GM23338 (cell line): ENCODE data around the gene NCOA1. TPM values are rescaled to one million over a fixed set of nuclear protein-coding genes. Genes with fewer than 3 reads are reported as not detected.

Experiments used
- ATAC-seq: fragments of 200-7000 bp; cut with Tn5 transposase; 3 replicates; pipeline ENCODE4 v1.9.1; 2020
- DNase-seq: peaks from one replicate; pipeline ENCODE4 v3.0.0-alpha.2; 2015; ENCODE audit warnings: low spot score
- H2AFZ ChIP-seq: fragments of 200-600 bp; sonication (generic); 2 replicates; pipeline ENCODE4 v1.8.0; 2016; ENCODE audit warnings: antibody characterized with exemption, mild to moderate bottlenecking, moderate library complexity
- H3F3A ChIP-seq: fragments of 200-600 bp; sonication (generic); replicated peaks from 2 replicates; pipeline ENCODE4 v1.8.0; 2017; ENCODE audit warnings: antibody characterized with exemption, mixed run types, low read depth
- H3K27ac ChIP-seq: fragments of 200-600 bp; sonication (generic); 2 replicates; pipeline ENCODE4 v1.6.1; 2016; ENCODE audit warnings: low read depth
- H3K27me3 ChIP-seq: fragments of 200-600 bp; sonication (generic); 2 replicates; pipeline ENCODE4 v1.8.0; 2016; ENCODE audit warnings: mild to moderate bottlenecking, mixed run types, moderate library complexity; ENCODE audit not compliant: insufficient read depth
- H3K36me3 ChIP-seq: fragments of 200-600 bp; sonication (generic); 2 replicates; pipeline ENCODE4 v1.8.0; 2016; ENCODE audit warnings: mild to moderate bottlenecking; ENCODE audit not compliant: insufficient read depth
- H3K4me1 ChIP-seq: fragments of 200-600 bp; sonication (generic); 2 replicates; pipeline ENCODE4 v1.8.0; 2016; ENCODE audit warnings: mild to moderate bottlenecking, moderate library complexity; ENCODE audit not compliant: insufficient read depth
- H3K4me2 ChIP-seq: fragments of 200-600 bp; sonication (generic); 2 replicates; pipeline ENCODE4 v1.7.1; 2017; ENCODE audit warnings: mixed run types
- H3K4me3 ChIP-seq: fragments of 200-600 bp; sonication (generic); 2 replicates; pipeline ENCODE4 v1.6.1; 2016; ENCODE audit warnings: mixed run types
- H3K79me2 ChIP-seq: fragments of 200-600 bp; sonication (generic); replicated peaks from 2 replicates; pipeline ENCODE4 v1.8.0; 2017; ENCODE audit warnings: mild to moderate bottlenecking; ENCODE audit not compliant: insufficient read depth
- H3K9me2 ChIP-seq: fragments of 200-600 bp; sonication (generic); 2 replicates; pipeline ENCODE4 v1.8.0; 2017; ENCODE audit not compliant: insufficient read depth
- H4K20me1 ChIP-seq: fragments of 200-600 bp; sonication (generic); replicated peaks from 2 replicates; pipeline ENCODE4 v1.8.0; 2017; ENCODE audit warnings: mild to moderate bottlenecking; ENCODE audit not compliant: insufficient read depth
- H3K27ac Mint-ChIP-seq: 2 replicates; pipeline ENCODE4 v1.8.0; 2020; ENCODE audit warnings: inconsistent platforms, mild to moderate bottlenecking, moderate library complexity, mixed read lengths
- H3K27me3 Mint-ChIP-seq: 3 replicates; pipeline ENCODE4 v1.8.0; 2022; ENCODE audit warnings: low read depth, mild to moderate bottlenecking, moderate library complexity, mixed read lengths, inconsistent platforms; ENCODE audit not compliant: insufficient read depth, poor library complexity
- H3K36me3 Mint-ChIP-seq: 3 replicates; pipeline ENCODE4 v1.8.0; 2021; ENCODE audit warnings: low read depth, mild to moderate bottlenecking, inconsistent platforms, moderate library complexity, mixed read lengths
- H3K4me1 Mint-ChIP-seq: 3 replicates; pipeline ENCODE4 v1.8.0; 2020; ENCODE audit warnings: mild to moderate bottlenecking, inconsistent platforms, mixed read lengths
- H3K4me3 Mint-ChIP-seq: 3 replicates; pipeline ENCODE4 v1.8.0; 2021; ENCODE audit warnings: moderate library complexity, mild to moderate bottlenecking, inconsistent platforms, mixed read lengths
- H3K9me3 Mint-ChIP-seq: 3 replicates; pipeline ENCODE4 v1.8.0; 2020; ENCODE audit warnings: moderate library complexity, mild to moderate bottlenecking, inconsistent platforms, mixed read lengths
- CTCF ChIP-seq, 2 experiments: fragments of 200-600 bp in 1 of 2; sonication (generic) in 1 of 2; conservative IDR thresholded peaks; 2 replicates each; pipeline versions ENCODE4 v1.5.1 to v1.6.1; 2016 to 2017; ENCODE audit warnings: antibody characterized with exemption in 2 of 2, low read depth in 2 of 2, mild to moderate bottlenecking in 2 of 2, moderate library complexity in 1 of 2
- EZH2 ChIP-seq: fragments of 200-600 bp; sonication (generic); IDR thresholded peaks from one replicate; pipeline ENCODE4 v1.8.0; 2017; ENCODE audit warnings: antibody characterized with exemption, mild to moderate bottlenecking, low read depth; ENCODE audit not compliant: unreplicated experiment
- JUNB ChIP-seq: IDR thresholded peaks from one replicate; pipeline ENCODE4 v1.6.1; 2016; ENCODE audit warnings: antibody characterized with exemption; ENCODE audit not compliant: unreplicated experiment
- ZNF331 ChIP-seq: fragments of 250-450 bp; sonication (Bioruptor Pico); IDR thresholded peaks from 2 replicates; pipeline ENCODE4 v1.5.0; 2020; ENCODE audit warnings: low read depth, mild to moderate bottlenecking, moderate library complexity
- ZNF462 ChIP-seq: fragments of 250-450 bp; sonication (Bioruptor Pico); IDR thresholded peaks from 2 replicates; pipeline ENCODE4 v1.5.0; 2020; ENCODE audit warnings: mild to moderate bottlenecking, moderate library complexity
- polyA plus RNA-seq: library from polyadenylated mRNA; unstranded; fragments of >200 nt; fragmentation: Nextera tagmentation; extraction: Ambion mirVana; gene quantifications from 2 replicates; pipeline ENCODE4 v1.2.1, GENCODE V29; 2016
- total RNA-seq: library from RNA; depleted of rRNA; stranded (reverse); fragments of >200 nt; shearing (Covaris generic); gene quantifications from 2 replicates; pipeline ENCODE4 v1.2.3, GENCODE V29; 2014
- TF ChIP-seq, protein P1 (sequence below): IDR thresholded peaks from 2 replicates; pipeline ENCODE4 v1.6.1; 2016; ENCODE audit warnings: antibody characterized with exemption
- TF ChIP-seq, protein P2 (sequence below): IDR thresholded peaks from one replicate; pipeline ENCODE4 v1.6.1; 2018; ENCODE audit warnings: antibody characterized with exemption; ENCODE audit not compliant: unreplicated experiment

Gene NCOA1
- total and polyA plus RNA-seq, 2 experiments from 2014 or later: 7.1 to 15.1 TPM

GRCh38 chr2:24512831-24513230, 21.8 kb downstream of the NCOA1 start:
- Histone ChIP-seq H2AFZ (no peak overlapping the region), H3K79me2 (peaks cover 10% of the 10 kb centered on the region; the same call in 1 of the 2 replicates), H3K27me3 (no peaks in the 10 kb centered on the region), H3K36me3 (no peaks in the 10 kb centered on the region), H3K4me3 (no peak overlapping the region), H3F3A (no peaks in the 10 kb centered on the region), H3K4me1 (peaks cover 10% of the 10 kb centered on the region; the same call in 1 of the 2 replicates), H4K20me1 (no peaks in the 10 kb centered on the region), H3K9me2 (no peaks in the 10 kb centered on the region), H3K27ac (no peak overlapping the region), H3K4me2 (no peak overlapping the region)
- Mint-ChIP-seq H3K27me3 (no peaks in the 10 kb centered on the region), H3K36me3 (no peaks in the 10 kb centered on the region), H3K4me3 (no peak overlapping the region), H3K4me1 (peaks cover 10% of the 10 kb centered on the region; the same call in 2 of the 3 replicates), H3K9me3 (no peaks in the 10 kb centered on the region), H3K27ac (no peak overlapping the region)
- ATAC-seq (no peak), DNase-seq (no peak)
- TF ChIP-seq CTCF (conservative IDR thresholded peaks at IDR 0.05; ENCODE audit: low read depth in 2 of 2) (no peak), EZH2 (no peak)
- TF ChIP-seq, protein P1, sequence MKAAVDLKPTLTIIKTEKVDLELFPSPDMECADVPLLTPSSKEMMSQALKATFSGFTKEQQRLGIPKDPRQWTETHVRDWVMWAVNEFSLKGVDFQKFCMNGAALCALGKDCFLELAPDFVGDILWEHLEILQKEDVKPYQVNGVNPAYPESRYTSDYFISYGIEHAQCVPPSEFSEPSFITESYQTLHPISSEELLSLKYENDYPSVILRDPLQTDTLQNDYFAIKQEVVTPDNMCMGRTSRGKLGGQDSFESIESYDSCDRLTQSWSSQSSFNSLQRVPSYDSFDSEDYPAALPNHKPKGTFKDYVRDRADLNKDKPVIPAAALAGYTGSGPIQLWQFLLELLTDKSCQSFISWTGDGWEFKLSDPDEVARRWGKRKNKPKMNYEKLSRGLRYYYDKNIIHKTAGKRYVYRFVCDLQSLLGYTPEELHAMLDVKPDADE: no peak
- TF ChIP-seq, protein P2, sequence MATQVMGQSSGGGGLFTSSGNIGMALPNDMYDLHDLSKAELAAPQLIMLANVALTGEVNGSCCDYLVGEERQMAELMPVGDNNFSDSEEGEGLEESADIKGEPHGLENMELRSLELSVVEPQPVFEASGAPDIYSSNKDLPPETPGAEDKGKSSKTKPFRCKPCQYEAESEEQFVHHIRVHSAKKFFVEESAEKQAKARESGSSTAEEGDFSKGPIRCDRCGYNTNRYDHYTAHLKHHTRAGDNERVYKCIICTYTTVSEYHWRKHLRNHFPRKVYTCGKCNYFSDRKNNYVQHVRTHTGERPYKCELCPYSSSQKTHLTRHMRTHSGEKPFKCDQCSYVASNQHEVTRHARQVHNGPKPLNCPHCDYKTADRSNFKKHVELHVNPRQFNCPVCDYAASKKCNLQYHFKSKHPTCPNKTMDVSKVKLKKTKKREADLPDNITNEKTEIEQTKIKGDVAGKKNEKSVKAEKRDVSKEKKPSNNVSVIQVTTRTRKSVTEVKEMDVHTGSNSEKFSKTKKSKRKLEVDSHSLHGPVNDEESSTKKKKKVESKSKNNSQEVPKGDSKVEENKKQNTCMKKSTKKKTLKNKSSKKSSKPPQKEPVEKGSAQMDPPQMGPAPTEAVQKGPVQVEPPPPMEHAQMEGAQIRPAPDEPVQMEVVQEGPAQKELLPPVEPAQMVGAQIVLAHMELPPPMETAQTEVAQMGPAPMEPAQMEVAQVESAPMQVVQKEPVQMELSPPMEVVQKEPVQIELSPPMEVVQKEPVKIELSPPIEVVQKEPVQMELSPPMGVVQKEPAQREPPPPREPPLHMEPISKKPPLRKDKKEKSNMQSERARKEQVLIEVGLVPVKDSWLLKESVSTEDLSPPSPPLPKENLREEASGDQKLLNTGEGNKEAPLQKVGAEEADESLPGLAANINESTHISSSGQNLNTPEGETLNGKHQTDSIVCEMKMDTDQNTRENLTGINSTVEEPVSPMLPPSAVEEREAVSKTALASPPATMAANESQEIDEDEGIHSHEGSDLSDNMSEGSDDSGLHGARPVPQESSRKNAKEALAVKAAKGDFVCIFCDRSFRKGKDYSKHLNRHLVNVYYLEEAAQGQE: no peak

- Histone ChIP-seq H3K36me3 (no peaks in the 10 kb centered on the region), H3K79me2 (peaks cover 10% of the 10 kb centered on the region; the same call in 1 of the 2 replicates), H4K20me1 (no peaks in the 10 kb centered on the region), H3K27me3 (no peaks in the 10 kb centered on the region), H3F3A (no peaks in the 10 kb centered on the region), H3K4me1 (peaks cover 4% of the 10 kb centered on the region; the same call in 1 of the 2 replicates), H2AFZ (no peak overlapping the region), H3K4me3 (no peak overlapping the region), H3K4me2 (no peak overlapping the region), H3K9me2 (no peaks in the 10 kb centered on the region), H3K27ac (no peak overlapping the region)
- H3K27ac Mint-ChIP-seq: no peak overlapping the region
- DNase-seq (no peak), ATAC-seq (no peak)
- no peaks in the 10 kb centered on the region for H3K27me3 Mint-ChIP-seq
- peaks cover 6% of the 10 kb centered on the region; the same call in 2 of the 3 replicates for H3K4me1 Mint-ChIP-seq
- no peak overlapping the region for H3K4me3 Mint-ChIP-seq
- H3K36me3 Mint-ChIP-seq: no peaks in the 10 kb centered on the region
- H3K9me3 Mint-ChIP-seq: no peaks in the 10 kb centered on the region
- TF ChIP-seq ZNF462 (CRISPR knock-in tag) (no peak), ZNF331 (no peak), JUNB (no peak)
Observed at GRCh38 chr2:24513281-24514071, 22.4 kb downstream of the NCOA1 start.
